IPS DF 19.7 (cell line): Measurements from ENCODE around the gene GPR45.

Experiments used
- DNase-seq: peaks from one replicate; pipeline ENCODE4 v3.0.0-alpha.2; 2013; ENCODE audit warnings: low read depth, low spot score

Gene GPR45

DNA sequence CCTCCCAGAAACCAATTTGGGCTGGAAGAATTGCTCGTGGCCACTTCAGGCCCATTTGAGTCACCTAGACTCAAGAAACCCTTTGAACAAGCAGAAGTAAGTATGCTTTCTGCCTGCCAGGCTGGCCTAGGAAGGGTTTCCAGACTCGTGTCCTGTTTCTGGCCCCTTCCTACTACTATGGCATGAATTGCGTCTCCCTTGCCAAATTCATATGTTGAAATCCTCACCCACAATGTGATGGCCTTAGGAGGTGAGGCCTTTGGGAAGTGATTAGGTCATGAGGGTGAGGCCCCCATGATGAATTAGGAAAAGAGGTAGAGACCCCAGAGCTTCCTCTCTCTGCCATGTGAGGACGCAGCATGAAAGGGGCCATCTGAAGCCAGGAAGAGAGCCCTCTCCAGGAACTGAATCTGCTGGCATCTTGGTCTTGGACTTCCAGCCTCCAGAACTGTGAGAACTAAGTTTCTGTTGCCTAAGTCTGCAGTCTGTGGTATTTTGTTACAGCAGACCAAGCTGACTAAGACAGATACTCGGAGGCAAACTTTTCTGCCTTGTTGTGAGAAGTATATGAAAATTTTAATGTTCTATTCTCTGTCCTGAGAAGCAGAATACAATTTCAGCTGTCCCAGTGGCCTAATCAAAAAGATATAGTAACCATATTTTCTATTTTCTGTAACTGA is 13.1 kb downstream of the GPR45 start:
- no peak for DNase-seq

GRCh38 chr2:105255979-105256378 is 14.4 kb downstream of the GPR45 start:
- no peak for DNase-seq

DNA sequence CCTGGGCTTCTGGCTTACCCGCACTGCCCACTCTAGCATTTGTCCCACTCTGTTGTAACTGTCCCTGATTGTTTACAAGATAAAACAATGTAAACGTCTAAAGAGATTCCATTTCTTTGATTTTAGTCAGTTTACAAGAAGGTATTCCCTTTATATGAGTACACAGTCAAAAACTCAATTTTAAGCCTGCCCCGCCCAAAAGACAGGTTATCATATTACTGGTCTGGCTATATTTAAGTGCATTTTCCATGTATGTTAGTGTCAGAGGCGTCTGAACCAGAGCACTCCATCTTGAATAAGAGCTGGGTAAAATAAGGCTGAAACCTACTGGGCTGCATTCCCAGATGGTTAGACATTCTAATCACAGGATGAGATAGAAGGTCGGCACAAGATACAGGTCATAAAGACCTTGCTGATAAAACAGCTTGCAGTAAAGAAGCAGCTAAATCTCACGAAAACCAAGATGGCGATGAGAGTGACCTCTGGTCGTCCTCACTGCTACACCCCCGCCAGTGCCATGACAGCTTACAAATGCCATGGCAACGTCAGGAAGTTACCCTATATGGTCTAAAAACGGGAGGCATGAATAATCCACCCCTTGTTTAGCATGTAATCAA is 15.0 kb downstream of the GPR45 start:
- no peak for DNase-seq

- no peak for DNase-seq
Measured at GRCh38 chr2:105257981-105258380, 16.4 kb downstream of the GPR45 start.

- DNase-seq: no peak
Measured at GRCh38 chr2:105258835-105259350, 17.4 kb downstream of the GPR45 start.

- no peak for DNase-seq
Measured at GRCh38 chr2:105261061-105261460, 19.5 kb downstream of the GPR45 start.

GRCh38 chr2:105262651-105263091 is 21.1 kb downstream of the GPR45 start:
- DNase-seq: no peak

DNA sequence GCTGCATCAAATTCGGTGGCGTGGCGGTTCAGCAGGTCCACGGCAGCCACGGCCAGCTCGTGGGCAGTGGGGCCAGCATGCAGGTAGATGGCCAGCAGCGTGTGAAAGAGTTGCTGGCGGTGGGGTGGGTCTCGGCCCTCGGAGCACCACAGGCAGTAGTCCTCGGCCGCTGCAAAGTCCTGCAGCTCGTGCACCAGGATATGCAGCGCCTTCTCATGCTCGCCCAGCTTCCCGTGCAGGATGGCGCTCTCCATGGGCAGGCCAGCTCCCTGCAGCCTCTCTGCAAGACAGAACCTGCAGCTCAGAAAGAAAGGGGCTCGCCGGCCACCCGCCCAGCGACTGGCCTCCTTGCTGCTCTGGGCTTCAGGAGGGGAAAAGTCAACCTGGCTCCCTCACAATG is 27.9 kb downstream of the GPR45 start:
- DNase-seq: no peak

GRCh38 chr2:105271393-105272045 is 30.0 kb downstream of the GPR45 start:
- no peak for DNase-seq

GRCh38 chr2:105272176-105272575 is 30.6 kb downstream of the GPR45 start:
- DNase-seq: no peak

DNA sequence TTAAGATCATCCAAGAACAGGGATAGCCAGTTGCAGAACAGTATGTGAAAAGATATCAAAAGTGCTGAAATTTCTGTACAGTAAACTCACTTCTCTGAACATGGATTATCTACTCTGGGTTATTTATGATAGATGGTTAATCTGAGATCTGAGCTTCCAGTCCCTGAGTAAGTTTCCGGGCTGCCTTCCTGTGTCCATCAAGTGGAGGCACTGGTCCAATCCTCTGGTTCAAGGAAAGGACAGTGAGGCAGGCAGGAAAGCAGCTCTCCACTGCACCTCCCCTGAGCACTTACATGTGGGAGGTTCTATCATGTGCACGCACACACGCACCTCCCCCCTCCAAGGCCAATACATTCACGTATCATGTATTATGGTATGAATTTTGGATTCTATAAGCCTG is 32.5 kb downstream of the GPR45 start:
- DNase-seq: no peak

DNA sequence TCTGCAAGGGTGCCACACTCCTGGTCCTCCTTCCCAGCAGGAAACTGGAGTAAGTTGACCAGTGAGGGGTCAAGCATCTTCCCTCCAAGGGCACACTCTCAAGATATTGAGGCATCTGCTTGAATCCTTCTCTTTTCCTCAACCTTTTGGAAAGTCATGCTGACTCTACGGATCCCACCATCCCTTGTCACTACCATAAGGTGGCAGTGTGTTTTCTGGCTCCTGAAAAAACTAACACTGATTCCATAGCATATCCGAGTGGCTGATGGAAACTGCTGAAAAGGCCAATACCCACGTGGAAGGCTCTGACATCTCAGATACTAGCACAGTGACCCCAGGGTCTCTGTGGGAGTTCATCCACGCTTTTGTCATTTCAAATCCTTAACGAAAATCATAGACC is 37.1 kb downstream of the GPR45 start:
- no peak for DNase-seq

DNA sequence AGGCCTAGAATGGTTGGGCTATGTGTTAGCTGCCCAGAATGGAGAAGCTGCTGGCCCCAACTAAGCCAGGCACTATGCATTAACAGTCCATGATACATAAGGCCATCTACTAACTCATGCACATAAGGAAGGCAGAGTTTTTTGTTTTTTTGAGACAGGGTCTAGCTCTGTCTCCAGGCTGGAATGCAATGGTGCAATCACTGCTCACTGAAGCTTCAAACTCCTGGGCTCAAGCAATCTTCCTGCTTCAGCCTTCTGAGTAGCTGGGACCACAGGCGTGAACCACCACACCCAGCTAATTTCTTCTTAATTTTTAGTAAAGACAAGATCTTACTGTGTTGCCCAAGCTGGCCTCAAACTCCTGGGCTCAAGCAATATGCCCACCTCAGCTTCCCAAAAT is 37.6 kb downstream of the GPR45 start:
- DNase-seq: no peak

DNA sequence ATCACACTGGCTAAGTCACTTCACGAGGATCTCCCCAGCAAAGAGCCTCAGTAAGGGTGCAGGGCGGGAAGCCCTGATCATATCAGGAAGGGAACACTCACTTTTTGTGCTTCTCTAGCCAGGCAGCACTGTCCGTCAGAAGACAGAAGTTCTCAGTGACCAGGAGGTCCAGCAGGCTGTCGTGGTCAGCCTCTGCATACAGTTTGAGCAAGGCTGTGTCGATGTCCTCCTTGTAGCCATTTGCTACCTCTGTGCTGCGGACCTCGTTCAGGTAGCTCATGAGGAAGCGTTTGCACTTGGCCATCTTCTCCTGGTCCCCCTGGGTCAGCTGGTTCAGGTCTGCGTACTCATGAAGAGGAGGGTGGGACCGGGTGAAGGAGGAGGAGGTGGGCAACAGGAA is 38.7 kb downstream of the GPR45 start:
- no peak for DNase-seq

DNA sequence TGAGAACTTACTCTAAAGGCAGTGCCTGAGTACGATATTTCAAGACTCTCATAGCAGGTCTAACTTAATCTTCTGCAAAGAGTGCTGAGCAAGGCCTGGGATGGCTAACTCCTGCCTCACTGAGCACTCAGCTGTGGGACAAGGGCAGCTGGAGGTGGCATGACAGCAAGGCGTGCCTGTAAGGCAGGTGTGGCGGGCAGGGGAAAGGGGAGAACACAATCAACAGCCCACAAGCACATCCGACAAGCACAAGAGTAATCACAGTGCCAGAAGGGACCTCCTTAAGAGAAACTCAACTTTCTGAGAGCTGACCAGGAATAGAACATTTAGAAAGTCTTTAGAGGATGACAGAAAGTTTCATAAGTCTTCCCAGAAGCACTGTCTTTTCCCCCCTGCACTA is 42.0 kb downstream of the GPR45 start:
- DNase-seq: no peak

GRCh38 chr2:105287692-105288091 is 46.1 kb downstream of the GPR45 start:
- DNase-seq: peak; percentile 28

- DNase-seq: no peak
Measured at GRCh38 chr2:105288133-105288532, 46.6 kb downstream of the GPR45 start.

GRCh38 chr2:105290981-105291660 is 49.6 kb downstream of the GPR45 start:
- no peak for DNase-seq

- no peak for DNase-seq
Measured at GRCh38 chr2:105291981-105292380, 50.4 kb downstream of the GPR45 start.
